Liver (tissue), 9 donors: ENCODE data around the gene ALX4. TPM values are rescaled to one million over a fixed set of nuclear protein-coding genes. Genes with fewer than 3 reads are reported as not detected.

Experiments
- DNase-seq: peaks from one replicate; pipeline ENCODE4 v3.0.0-alpha.2; 2017; ENCODE audit warnings: low spot score
- H3K27ac ChIP-seq, 2 donors: one replicate each; pipeline ENCODE4 v1.7.0; 2013; ENCODE audit warnings: inconsistent platforms in 2 of 2, low read length in 2 of 2, control low read depth in 1 of 2, low read depth in 1 of 2, mild to moderate bottlenecking in 1 of 2
- H3K27me3 ChIP-seq, 4 donors: one replicate each; pipeline versions ENCODE4 v1.6.1 to v1.7.0; 2013; ENCODE audit warnings: low read length in 3 of 4, inconsistent platforms in 1 of 4, mild to moderate bottlenecking in 1 of 4, moderate library complexity in 1 of 4; ENCODE audit not compliant: control insufficient read depth in 4 of 4, insufficient read depth in 4 of 4
- H3K36me3 ChIP-seq, 4 donors: one replicate each; pipeline versions ENCODE4 v1.6.1 to v1.7.0; 2013; ENCODE audit warnings: low read length in 3 of 4, mild to moderate bottlenecking in 3 of 4, low read depth in 1 of 4, moderate library complexity in 1 of 4; ENCODE audit not compliant: control insufficient read depth in 4 of 4, insufficient read depth in 3 of 4
- H3K4me1 ChIP-seq, 4 donors: one replicate each; pipeline versions ENCODE4 v1.6.1 to v1.7.0; 2013; ENCODE audit warnings: low read length in 3 of 4, mild to moderate bottlenecking in 3 of 4, moderate library complexity in 1 of 4; ENCODE audit not compliant: control insufficient read depth in 4 of 4, insufficient read depth in 4 of 4
- H3K4me3 ChIP-seq, 3 donors: one replicate each; pipeline versions ENCODE4 v1.6.1 to v1.7.0; 2013; ENCODE audit warnings: low read length in 3 of 3, control low read depth in 1 of 3, low read depth in 1 of 3, mild to moderate bottlenecking in 1 of 3
- H3K9ac ChIP-seq, 2 donors: one replicate each; pipeline ENCODE4 v1.7.0; 2013; ENCODE audit warnings: low read length in 2 of 2, mild to moderate bottlenecking in 2 of 2, moderate library complexity in 2 of 2, control low read depth in 1 of 2, low read depth in 1 of 2
- H3K9me3 ChIP-seq, 4 donors: one replicate each; pipeline versions ENCODE4 v1.6.1 to v1.7.0; 2013; ENCODE audit warnings: low read length in 3 of 4; ENCODE audit not compliant: control insufficient read depth in 4 of 4
- ATF3 ChIP-seq: IDR thresholded peaks from 2 replicates; pipeline ENCODE4 v1.6.1; 2016; ENCODE audit warnings: antibody characterized with exemption
- CTCF ChIP-seq: fragments of 150-350 bp; IDR thresholded peaks from 2 replicates; pipeline ENCODE4 v1.5.1; 2017; ENCODE audit warnings: improper control_type of control experiment, low read depth, low read length; ENCODE audit not compliant: missing input control
- EGR1 ChIP-seq, 2 donors: IDR thresholded peaks; 2 replicates each; pipeline ENCODE4 v1.6.1; 2016 to 2018; ENCODE audit warnings: antibody characterized with exemption in 2 of 2, low read depth in 2 of 2
- FOXA1 ChIP-seq: IDR thresholded peaks from 2 replicates; pipeline ENCODE4 v1.6.1; 2016; ENCODE audit warnings: antibody characterized with exemption
- FOXA2 ChIP-seq: IDR thresholded peaks from 2 replicates; pipeline ENCODE4 v1.6.1; 2016; ENCODE audit warnings: antibody characterized with exemption
- GABPA ChIP-seq, 2 donors: IDR thresholded peaks in 1 of 2; conservative IDR thresholded peaks in 1 of 2; 2 replicates each; pipeline ENCODE4 v1.6.1; 2016; ENCODE audit warnings: antibody characterized with exemption in 2 of 2, mild to moderate bottlenecking in 1 of 2, moderate library complexity in 1 of 2
- HNF4A ChIP-seq, 2 donors: conservative IDR thresholded peaks; 2 replicates each; pipeline ENCODE4 v1.6.1; 2016; ENCODE audit warnings: antibody characterized with exemption in 2 of 2, mild to moderate bottlenecking in 2 of 2
- HNF4G ChIP-seq: IDR thresholded peaks from 2 replicates; pipeline ENCODE4 v1.6.1; 2016; ENCODE audit warnings: antibody characterized with exemption
- JUND ChIP-seq, 2 donors: IDR thresholded peaks; 2 replicates each; pipeline ENCODE4 v1.6.1; 2016; ENCODE audit warnings: antibody characterized with exemption in 2 of 2
- MAX ChIP-seq: IDR thresholded peaks from 2 replicates; pipeline ENCODE4 v1.6.1; 2016; ENCODE audit warnings: antibody characterized with exemption
- NR2F2 ChIP-seq: IDR thresholded peaks from 2 replicates; pipeline ENCODE4 v1.6.1; 2016; ENCODE audit warnings: antibody characterized with exemption
- RAD21 ChIP-seq, 2 donors: IDR thresholded peaks; 2 replicates each; pipeline ENCODE4 v1.6.1; 2016; ENCODE audit warnings: antibody characterized with exemption in 2 of 2, mild to moderate bottlenecking in 2 of 2
- REST ChIP-seq: IDR thresholded peaks from 2 replicates; pipeline ENCODE4 v1.6.1; 2016; ENCODE audit warnings: antibody characterized with exemption, mild to moderate bottlenecking
- RXRA ChIP-seq, 2 donors: IDR thresholded peaks; 2 replicates each; pipeline ENCODE4 v1.6.1; 2017 to 2018; ENCODE audit warnings: antibody characterized with exemption in 2 of 2, mild to moderate bottlenecking in 1 of 2
- SP1 ChIP-seq: IDR thresholded peaks from 2 replicates; pipeline ENCODE4 v1.6.1; 2018; ENCODE audit warnings: antibody characterized with exemption, mild to moderate bottlenecking
- TAF1 ChIP-seq: conservative IDR thresholded peaks from 2 replicates; pipeline ENCODE4 v1.6.1; 2016; ENCODE audit warnings: antibody characterized with exemption, mild to moderate bottlenecking
- YY1 ChIP-seq: IDR thresholded peaks from 2 replicates; pipeline ENCODE4 v1.6.1; 2016; ENCODE audit warnings: antibody characterized with exemption, mild to moderate bottlenecking
- ZBTB33 ChIP-seq: IDR thresholded peaks from 2 replicates; pipeline ENCODE4 v1.6.1; 2016; ENCODE audit warnings: antibody characterized with exemption
- WGBS: extraction: QIAGEN DNeasy Blood & Tissue Kit; methylation state at CpG from one replicate; pipeline ENCODE4 v1.1.7; 2013; 5-methylcytosine and 5-hydroxymethylcytosine counted together
- polyA plus RNA-seq, 2 donors: library from polyadenylated mRNA; stranded (reverse) in 1 of 2; unstranded in 1 of 2; fragments of 200-250 nt in 1 of 2; fragments of >200 nt in 1 of 2; fragmentation: Nextera tagmentation in 1 of 2; extraction: Ambion mirVana in 1 of 2; gene quantifications; one replicate each; pipeline versions ENCODE4 v1.2.1 to v1.2.3, GENCODE V29; 2013 to 2015
- total RNA-seq, 2 donors: library from RNA; depleted of rRNA; stranded (reverse); fragments of >200 nt; gene quantifications; one replicate each; pipeline ENCODE4 v1.2.3, GENCODE V29; 2014
- donor health status: healthy.
- donor health status: healthy.
- donor health status: healthy.
- donor health status: healthy.
- donor health status: healthy.

Gene ALX4
- total and polyA plus RNA-seq, 4 donors = not detected

- H3K36me3 ChIP-seq = no peaks in the 10 kb centered on the region
- 59% methylated on average over 20 of the region's 20 CpGs for WGBS
- H3K9me3 ChIP-seq = no peaks in the 10 kb centered on the region
- no peak overlapping the region for H3K27ac ChIP-seq
- no peak overlapping the region for H3K9ac ChIP-seq
- no peak for DNase-seq
- no peak overlapping the region for H3K4me3 ChIP-seq
- TF ChIP-seq RAD21 (IDR thresholded peaks at IDR 0.05) (no peak), MAX (no peak), RXRA (IDR thresholded peaks at IDR 0.05) (no peak), JUND (IDR thresholded peaks at IDR 0.05) (no peak), GABPA (IDR thresholded peaks at IDR 0.05 in 1 of 2, conservative IDR thresholded peaks at IDR 0.05 in 1 of 2) (no peak), HNF4G (no peak), FOXA2 (no peak), HNF4A (conservative IDR thresholded peaks at IDR 0.05) (no peak), SP1 (no peak), TAF1 (no peak), YY1 (no peak), FOXA1 (no peak), ZBTB33 (no peak), REST (no peak), ATF3 (no peak), EGR1 (IDR thresholded peaks at IDR 0.05; ENCODE audit: low read depth in 2 of 2) (no peak), NR2F2 (no peak), CTCF (no peak)
- peaks cover 5 to 34% (median 21%) of the 10 kb centered on the region in 4 donors for H3K4me1 ChIP-seq
- peaks cover 10 to 38% (median 20%) of the 10 kb centered on the region in 4 donors for H3K27me3 ChIP-seq
These were observed 1.6 kb downstream of the ALX4 start for GRCh38 chr11:44308256-44308922.
